ENCODE results near the gene CELSR2.
"Not testable (repeated sequence)": the region's sequence is repeated elsewhere in the genome, so short reads cannot be mapped to it uniquely, and the experiment has no call there.

Gene CELSR2

DNA sequence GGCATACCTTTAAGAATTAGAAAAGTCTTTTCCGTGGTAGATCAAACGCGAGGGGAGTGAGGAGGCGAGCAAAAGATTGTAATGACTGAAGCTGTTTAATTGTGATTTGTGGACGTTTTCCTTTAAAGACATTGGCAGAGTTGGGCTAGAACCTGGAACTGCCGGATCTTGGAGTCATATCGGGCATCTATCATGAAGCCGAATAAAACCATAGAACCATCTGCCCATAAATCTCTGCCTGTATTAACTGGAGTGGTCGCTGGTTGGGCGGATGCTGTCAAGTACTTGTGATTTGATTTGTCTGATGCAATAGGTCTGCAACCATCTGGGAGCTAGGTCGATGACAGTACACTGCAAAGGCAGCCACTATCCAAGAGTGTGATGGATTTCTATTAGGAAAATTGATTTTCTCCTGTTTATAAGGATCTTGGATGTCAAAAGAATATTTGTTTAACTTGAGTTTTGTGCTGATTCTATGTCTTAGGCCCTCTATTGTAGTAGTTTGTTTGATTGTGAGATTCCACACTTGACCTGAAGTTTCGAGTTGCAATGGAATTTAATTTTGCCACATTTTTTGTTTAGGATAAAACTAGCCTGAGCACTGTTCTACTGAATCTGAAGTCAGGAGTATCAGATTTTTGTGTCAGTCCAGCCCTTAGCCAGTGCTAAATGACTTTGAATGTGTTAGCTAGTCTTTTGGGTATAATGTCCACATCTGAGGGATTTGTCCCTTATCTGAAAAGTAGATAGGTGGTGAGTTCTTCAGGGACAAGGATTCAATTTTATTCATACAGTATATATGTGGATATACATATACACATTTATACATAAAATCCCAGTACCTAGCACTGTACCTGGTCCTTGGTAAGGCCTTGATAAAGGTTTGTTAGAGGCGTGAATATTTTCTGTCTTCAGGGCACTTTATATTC is 34.4 kb upstream of the CELSR2 start:
- peak overlapping the region; percentile 87 for H3K4me3 ChIP-seq (ENCODE audit: low read length)
- no peak for TF ChIP-seq ZNF274 (IDR thresholded peaks at IDR 0.05; ENCODE audit: low read depth, low read length)

DNA sequence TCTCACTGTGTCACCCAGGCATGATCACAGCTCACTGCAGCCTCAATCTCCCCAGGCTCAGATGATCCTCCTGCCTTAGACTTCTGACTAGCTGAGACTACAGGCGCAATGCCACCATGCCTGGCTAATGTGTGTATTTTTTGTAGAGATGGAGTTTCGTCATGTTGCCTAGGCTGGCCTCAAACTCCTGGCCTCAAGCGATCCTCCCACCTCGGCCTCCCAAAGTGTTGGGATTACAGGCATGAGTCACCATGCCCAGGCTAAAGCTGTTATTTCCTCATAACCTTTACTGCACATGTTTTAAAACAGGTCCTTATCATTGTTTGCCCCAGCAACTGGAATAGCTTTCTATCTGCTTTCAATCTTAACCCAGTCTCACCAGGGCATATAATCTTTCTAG is 32.7 kb upstream of the CELSR2 start:
- no peak for TF ChIP-seq ZNF274 (IDR thresholded peaks at IDR 0.05; ENCODE audit: low read depth, low read length)
- H3K4me3 ChIP-seq (ENCODE audit: low read length): no peak overlapping the region

DNA sequence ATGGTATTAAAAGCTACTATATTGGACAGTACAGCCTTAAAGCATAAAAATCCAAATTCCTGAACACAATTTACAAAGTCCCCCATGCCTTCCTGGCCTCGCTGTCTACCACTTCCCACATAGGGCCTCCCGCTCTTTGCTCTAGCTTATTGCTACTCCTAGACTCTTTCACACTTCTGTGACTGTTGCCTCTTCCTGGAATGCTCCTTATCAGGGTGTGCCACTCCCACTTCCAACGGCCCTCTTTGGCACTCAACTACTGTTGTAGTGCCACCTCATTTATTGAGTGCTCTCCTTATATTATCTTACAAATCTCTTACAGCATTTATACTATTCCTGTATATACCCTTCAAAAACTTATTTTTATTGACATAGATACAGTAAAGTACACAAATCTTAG is 30.8 kb upstream of the CELSR2 start:
- H3K4me3 ChIP-seq (ENCODE audit: low read length): no peak overlapping the region
- TF ChIP-seq ZNF274 (IDR thresholded peaks at IDR 0.05; ENCODE audit: low read depth, low read length): no peak

DNA sequence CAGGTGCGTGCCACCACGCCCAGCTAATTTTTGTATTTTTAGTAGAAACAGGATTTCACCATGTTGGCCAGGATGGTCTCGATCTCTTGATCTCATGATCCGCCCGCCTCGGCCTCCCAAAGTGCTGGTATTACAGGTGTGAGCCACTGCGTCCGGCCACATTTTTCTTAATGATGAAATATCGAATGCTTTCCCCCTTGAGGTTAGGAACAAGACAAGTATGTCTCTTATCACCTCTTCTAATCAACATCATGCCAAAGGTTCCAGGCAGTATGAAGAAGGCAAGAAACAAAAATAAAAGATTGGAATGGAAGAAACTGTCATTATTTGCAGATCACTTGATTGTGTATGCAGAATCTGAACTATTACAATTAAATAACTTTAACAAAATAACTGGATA is 28.1 kb upstream of the CELSR2 start:
- H3K4me3 ChIP-seq (ENCODE audit: low read length): not testable (repeated sequence)

DNA sequence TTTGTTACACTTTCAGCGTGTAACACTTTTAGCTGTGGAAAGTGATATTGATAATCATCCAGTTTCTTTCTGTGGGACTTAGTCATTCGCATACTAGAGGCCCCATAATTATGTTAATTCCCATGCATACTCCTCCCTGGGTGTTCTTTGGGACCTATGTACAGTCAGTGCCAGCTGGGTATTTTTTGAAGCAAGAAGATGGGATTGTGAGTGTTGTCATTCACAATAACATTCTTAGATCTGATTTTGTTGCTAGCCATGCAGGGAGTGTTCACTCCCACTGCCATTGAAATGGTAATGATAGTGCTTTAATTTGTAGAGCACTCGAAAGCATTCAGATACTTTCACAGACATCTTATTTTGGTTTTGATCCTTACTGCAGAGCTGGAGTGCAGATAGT is 24.0 kb upstream of the CELSR2 start:
- H3K4me3 ChIP-seq (ENCODE audit: low read length): no peak overlapping the region
- TF ChIP-seq ZNF274 (IDR thresholded peaks at IDR 0.05; ENCODE audit: low read depth, low read length): no peak

DNA sequence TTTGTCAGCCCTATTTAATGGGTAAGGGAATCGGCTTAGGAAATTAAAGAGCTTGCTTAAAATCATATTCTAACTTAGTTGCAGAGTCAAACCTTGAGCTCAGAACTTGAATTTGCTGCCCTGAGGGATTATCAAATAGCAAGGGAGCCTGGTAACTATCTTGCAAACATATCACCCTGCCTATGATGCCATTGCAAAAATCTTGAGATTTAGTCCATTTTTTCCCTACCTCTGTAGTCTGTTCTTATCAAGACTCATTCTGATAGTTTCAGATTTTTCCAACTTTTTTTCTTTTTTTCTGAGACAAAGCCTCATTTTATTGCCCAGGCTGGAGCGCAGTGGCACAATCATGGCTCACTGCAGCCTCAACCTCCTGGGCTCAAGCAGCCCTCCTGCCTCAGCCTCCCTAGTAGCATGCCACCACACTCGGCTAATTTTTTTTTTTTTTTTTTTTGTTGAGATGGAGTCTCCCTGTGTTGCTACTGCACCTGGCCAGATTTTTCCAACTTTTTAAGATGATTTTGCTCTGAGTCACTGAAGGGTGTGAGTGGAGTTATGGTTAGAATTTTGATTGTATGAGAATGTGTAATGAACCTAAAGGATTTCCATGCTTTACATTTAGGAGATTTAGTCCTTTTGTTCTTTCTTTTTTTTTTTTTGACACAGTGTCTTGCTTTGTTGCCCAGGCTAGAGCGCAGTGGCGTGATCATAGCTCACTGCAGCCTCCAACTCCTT is 23.5 kb upstream of the CELSR2 start:
- H3K4me3 ChIP-seq (ENCODE audit: low read length): no peak overlapping the region
- no peak for TF ChIP-seq ZNF274 (IDR thresholded peaks at IDR 0.05; ENCODE audit: low read depth, low read length)

DNA sequence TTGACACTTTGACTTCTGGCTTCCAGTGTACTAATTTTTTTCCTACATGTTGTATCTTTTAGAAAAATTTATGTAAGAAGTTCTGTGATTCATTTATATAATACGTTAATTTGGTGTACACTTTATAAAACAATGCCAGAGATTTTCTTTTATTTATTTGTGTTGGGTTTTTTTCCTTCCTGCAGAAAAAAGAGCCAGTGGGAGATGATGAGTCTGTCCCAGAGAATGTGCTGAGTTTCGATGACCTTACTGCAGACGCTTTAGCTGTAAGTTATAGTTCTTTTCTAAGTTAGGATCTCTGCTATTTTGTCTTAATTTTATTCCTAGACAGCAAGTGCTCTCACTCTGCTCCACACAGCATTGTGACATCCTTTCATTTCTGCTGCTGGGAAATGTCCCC is 21.2 kb upstream of the CELSR2 start:
- TF ChIP-seq ZNF274 (IDR thresholded peaks at IDR 0.05; ENCODE audit: low read depth, low read length): no peak
- no peak overlapping the region for H3K4me3 ChIP-seq (ENCODE audit: low read length)

DNA sequence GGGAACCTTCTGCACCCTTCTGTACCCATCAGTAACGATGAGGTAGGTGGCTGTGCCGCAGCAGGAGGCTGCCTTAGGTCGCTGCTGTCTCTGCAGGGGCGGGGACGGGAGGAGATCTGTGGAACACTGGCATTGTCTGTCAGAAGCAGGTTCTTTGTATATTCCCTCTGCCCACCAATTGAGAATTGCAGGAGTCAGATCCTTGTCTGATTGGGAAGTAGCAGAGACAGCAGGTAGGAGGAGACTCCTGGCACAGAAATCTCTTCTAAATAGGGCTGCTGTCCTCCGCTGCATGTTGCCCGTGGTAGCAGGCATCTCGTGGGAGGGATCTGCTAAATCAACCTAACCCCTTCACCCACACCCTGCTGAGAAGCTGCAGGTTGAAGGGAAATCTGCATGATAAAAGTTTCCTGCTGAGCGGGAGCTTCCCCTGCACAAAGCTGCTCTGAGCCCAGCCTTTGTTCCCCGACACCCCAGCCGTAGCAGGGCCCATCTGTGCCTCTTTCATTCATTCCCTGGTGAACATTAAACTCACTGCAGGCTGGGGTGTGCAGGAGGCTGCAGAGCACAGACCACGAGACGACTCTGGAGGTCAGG is 19.7 kb upstream of the CELSR2 start:
- H3K4me3 ChIP-seq (ENCODE audit: low read length): no peak overlapping the region
- no peak for TF ChIP-seq ZNF274 (IDR thresholded peaks at IDR 0.05; ENCODE audit: low read depth, low read length)

DNA sequence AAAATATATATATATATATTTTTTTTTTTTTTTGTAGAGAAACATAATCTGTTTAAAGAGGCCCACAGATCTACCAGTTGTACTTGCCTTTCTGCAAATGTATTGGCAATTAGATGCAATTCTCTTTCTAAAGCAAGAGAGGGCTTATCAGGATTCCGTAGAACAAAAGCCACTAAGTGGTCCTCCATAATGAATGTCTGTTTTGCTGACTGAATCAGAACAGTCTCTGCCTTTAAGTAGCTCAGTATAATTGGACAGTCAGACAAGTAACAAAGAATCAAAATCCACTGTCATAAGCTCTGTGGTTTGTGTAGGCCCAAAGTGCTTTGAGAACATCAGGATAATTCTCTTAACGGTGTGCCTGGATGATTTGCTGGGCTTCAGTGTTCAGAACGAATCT is 18.3 kb upstream of the CELSR2 start:
- no peak for TF ChIP-seq ZNF274 (IDR thresholded peaks at IDR 0.05; ENCODE audit: low read depth, low read length)
- no peak overlapping the region for H3K4me3 ChIP-seq (ENCODE audit: low read length)

DNA sequence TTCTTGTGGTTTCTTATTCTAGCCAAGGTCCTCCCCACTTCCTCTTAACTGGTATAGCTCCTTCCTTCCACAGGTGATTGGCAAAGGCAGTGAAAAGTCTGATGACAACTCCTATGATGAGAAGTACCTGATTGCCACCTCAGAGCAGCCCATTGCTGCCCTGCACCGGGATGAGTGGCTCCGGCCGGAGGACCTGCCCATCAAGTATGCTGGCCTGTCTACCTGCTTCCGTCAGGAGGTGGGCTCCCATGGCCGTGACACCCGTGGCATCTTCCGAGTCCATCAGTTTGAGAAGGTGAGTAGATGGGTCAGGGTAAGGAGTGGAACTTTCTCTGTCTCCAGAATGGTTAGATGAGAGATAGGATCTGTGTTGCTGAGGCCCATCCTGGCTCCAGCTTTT is 14.2 kb upstream of the CELSR2 start:
- H3K4me3 ChIP-seq (ENCODE audit: low read length): no peak overlapping the region
- no peak for TF ChIP-seq ZNF274 (IDR thresholded peaks at IDR 0.05; ENCODE audit: low read depth, low read length)

DNA sequence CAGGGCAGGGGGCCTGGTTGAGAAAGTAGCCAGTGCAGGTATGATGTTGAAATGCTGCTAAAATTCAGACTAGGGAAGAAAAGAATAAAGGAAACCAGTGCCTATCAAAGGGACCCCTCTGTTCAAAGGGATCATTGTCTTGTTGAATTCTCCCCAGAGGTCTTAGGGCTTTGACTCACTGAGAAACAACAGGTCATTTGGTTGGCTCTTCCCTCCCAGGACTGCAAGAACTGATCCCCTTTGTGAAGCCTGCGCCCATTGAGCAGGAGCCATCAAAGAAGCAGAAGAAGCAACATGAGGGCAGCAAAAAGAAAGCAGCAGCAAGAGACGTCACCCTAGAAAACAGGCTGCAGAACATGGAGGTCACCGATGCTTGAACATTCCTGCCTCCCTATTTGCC is 11.8 kb upstream of the CELSR2 start:
- no peak for TF ChIP-seq ZNF274 (IDR thresholded peaks at IDR 0.05; ENCODE audit: low read depth, low read length)

DNA sequence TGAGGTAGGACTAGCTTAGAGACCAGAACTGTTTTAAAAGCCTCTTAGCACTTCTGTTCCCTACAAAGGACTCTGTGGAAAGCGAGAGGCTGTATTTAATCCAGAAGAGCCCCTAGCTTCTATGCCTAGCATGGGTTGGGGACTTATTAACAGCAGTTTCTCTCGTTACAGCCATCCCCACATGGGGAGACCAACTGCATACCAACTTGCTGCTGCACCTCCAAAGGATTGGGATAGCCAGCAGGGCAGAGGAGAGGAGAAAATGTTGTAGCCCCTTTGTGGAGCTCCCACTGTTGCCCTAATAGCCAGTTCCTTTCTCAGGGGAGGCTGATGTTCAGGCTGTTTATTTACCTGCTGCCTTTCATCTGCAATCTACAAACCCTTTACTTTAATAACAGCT is 11.0 kb upstream of the CELSR2 start:
- no peak for TF ChIP-seq ZNF274 (IDR thresholded peaks at IDR 0.05; ENCODE audit: low read depth, low read length)
- H3K4me3 ChIP-seq (ENCODE audit: low read length): no peak overlapping the region

More for the DNA sequence above, 11.8 kb upstream of the CELSR2 start:
- no peak overlapping the region for H3K4me3 ChIP-seq (ENCODE audit: low read length)

DNA sequence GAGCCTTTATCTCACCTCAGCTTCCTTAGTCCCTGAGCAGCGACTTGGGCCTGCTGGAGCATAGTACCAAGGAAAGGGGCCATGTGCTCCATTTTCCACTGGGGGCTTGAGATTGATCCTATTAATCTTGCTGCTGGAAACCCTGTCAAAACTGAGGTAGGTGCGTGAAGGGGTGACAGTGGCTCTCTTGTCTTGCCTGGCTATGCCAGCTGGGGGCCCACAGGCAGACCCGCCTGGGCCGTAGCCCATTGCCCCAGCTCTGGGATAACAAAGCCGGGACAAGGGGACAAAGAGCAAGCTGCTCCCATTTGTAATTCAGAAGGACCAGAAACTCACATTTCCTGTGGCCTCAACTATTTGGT is 10.3 kb upstream of the CELSR2 start:
- no peak overlapping the region for H3K4me3 ChIP-seq (ENCODE audit: low read length)
- no peak for TF ChIP-seq ZNF274 (IDR thresholded peaks at IDR 0.05; ENCODE audit: low read depth, low read length)

DNA sequence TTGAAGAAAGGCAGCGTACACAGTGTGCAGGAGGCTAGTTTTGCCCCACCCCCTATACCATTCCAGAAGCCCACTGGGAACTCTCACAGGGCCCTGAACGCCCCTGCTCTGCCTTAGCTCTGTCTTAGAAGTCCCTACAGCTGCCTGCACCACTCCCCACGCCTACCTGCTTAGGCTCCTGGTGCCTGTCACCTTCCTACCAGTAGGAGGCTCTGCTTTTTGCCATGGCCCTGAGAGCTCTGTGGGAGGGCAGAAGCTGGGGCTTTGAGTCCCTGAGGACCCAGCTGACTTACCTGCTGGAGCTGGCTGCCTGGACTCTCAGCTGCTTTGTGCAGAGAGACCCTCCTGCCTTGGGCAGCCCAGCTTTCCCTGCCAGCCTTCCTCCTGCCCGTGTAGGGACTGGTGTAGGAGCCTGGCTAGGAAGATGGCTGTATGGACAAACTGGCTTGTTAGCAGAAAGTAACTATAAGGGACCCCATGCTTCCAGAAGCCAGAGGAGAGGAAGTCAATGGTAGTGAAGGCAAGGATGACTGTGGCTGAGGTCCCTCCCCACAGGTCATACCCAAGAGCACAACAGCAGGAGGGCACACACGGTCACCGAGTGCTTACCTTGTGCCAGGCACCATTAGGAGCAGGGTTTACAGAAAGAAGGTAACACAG is 9.8 kb upstream of the CELSR2 start:
- no peak for TF ChIP-seq ZNF274 (IDR thresholded peaks at IDR 0.05; ENCODE audit: low read depth, low read length)
- H3K4me3 ChIP-seq (ENCODE audit: low read length): no peak overlapping the region

Measured in GM08714 (cell line).